ENCODE data around the gene NTNG2. TPM values are rescaled to one million over a fixed set of nuclear protein-coding genes. Genes with fewer than 3 reads are reported as not detected.
"Not testable (repeated sequence)": the region's sequence is repeated elsewhere in the genome, so short reads cannot be mapped to it uniquely, and the experiment has no call there.

Gene NTNG2
- total RNA-seq, 1 experiment from 2014 or later, result 6.0 TPM

GRCh38 chr9:132267660-132268059 lies 105.8 kb downstream of the NTNG2 start:
- Histone ChIP-seq H3K4me3 (ENCODE audit: low read length) (no peak overlapping the region), H3K9me2 (replicated peaks; ENCODE audit: low read length) (no peaks in the 10 kb centered on the region), H3F3A (ENCODE audit: low read length, unreplicated experiment) (peaks cover 30% of the 10 kb centered on the region), H3K9ac (ENCODE audit: low read length) (no peak overlapping the region), H3K79me2 (ENCODE audit: low read length) (no peaks in the 10 kb centered on the region), H3K36me3 (ENCODE audit: low read depth, low read length) (peaks cover 46% of the 10 kb centered on the region), H4K20me1 (ENCODE audit: low read length) (no peaks in the 10 kb centered on the region), H3K4me2 (ENCODE audit: low read length) (no peak overlapping the region), H2AFZ (ENCODE audit: low read length) (no peak overlapping the region), H3K27me3 (ENCODE audit: low read length) (no peaks in the 10 kb centered on the region), H3K27ac (ENCODE audit: low read length) (no peak overlapping the region), H3K4me1 (ENCODE audit: insufficient read depth, low read length) (no peaks in the 10 kb centered on the region), H3K9me3 (ENCODE audit: low read length) (peaks cover 20% of the 10 kb centered on the region; the same call in 1 of the 2 replicates)
- DNase-seq, result no peak
- intact Hi-C loops (cut with micrococcal nuclease), result no loop called here
- no peak for TF ChIP-seq CTCF (conservative IDR thresholded peaks at IDR 0.05; ENCODE audit: low read depth, low read length)
- no peak for TF ChIP-seq EZH2 (IDR thresholded peaks at IDR 0.05; ENCODE audit: low read length, unreplicated experiment)
- no peak for TF ChIP-seq EZH2phosphoT487 (IDR thresholded peaks at IDR 0.05; ENCODE audit: borderline replicate concordance, low read length)
- BruUV-seq (replicated peaks), result no TSS peak
- ATAC-seq, result no peak
- CTCF ChIA-PET, result no interaction called here
- POLR2A ChIA-PET (ENCODE audit: unreplicated experiment), result no interaction called here

DNA sequence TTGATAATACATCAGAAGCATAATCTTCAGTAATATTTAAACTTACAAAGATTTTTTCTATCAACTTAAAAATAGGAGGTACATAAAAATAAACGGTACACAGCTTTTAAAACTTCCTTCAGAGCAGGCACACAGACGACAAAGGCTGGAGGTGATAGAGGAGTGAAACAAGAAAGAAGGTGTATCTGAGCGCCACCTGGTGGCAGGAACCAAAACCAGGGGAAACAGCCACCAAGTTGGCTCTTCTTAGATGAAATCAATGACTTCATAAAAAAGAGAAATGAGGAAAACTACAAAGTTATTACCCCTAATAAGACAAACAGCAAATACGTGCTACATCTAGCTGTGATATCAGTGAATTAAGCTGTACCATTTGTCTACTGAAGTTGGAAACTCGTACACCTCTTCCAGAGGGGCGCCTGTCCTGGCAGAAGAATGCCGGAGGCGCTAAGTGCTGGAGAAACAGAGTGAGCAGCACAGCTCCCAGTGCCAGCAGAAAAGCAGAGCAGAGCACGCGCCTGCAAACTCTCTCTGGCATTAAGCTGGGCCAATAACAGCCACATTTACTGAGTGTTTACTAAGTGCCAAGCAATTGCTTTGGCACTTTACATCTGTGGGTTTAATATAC lies 107.0 kb downstream of the NTNG2 start:
- H3K9me2 ChIP-seq (replicated peaks; ENCODE audit: low read length), result no peaks in the 10 kb centered on the region
- CTCF ChIA-PET, result interaction anchor here (0.6 kb wide), 1 partner anchor 28 kb away, joined by 3 read pairs; no protein-coding TSS in a partner anchor
- no peaks in the 10 kb centered on the region for H3K79me2 ChIP-seq (ENCODE audit: low read length)
- no peak overlapping the region for H3K9ac ChIP-seq (ENCODE audit: low read length)
- peaks cover 57% of the 10 kb centered on the region for H3K36me3 ChIP-seq (ENCODE audit: low read depth, low read length)
- no peak overlapping the region for H2AFZ ChIP-seq (ENCODE audit: low read length)
- TF ChIP-seq CTCF (conservative IDR thresholded peaks at IDR 0.05; ENCODE audit: low read depth, low read length), result peak; percentile 63
- TF ChIP-seq EZH2phosphoT487 (IDR thresholded peaks at IDR 0.05; ENCODE audit: borderline replicate concordance, low read length), result no peak
- TF ChIP-seq EZH2 (IDR thresholded peaks at IDR 0.05; ENCODE audit: low read length, unreplicated experiment), result no peak
- H3F3A ChIP-seq (ENCODE audit: low read length, unreplicated experiment), result peaks cover 30% of the 10 kb centered on the region
- no peaks in the 10 kb centered on the region for H3K27me3 ChIP-seq (ENCODE audit: low read length)
- peak; percentile 28 for DNase-seq
- no peaks in the 10 kb centered on the region for H4K20me1 ChIP-seq (ENCODE audit: low read length)
- H3K4me1 ChIP-seq (ENCODE audit: insufficient read depth, low read length), result no peaks in the 10 kb centered on the region
- no TSS peak for BruUV-seq (replicated peaks)
- peaks cover 20% of the 10 kb centered on the region; the same call in 1 of the 2 replicates for H3K9me3 ChIP-seq (ENCODE audit: low read length)
- no peak for ATAC-seq
- intact Hi-C loops (cut with micrococcal nuclease), result no loop called here
- no peak overlapping the region for H3K4me2 ChIP-seq (ENCODE audit: low read length)
- POLR2A ChIA-PET (ENCODE audit: unreplicated experiment), result no interaction called here
- no peak overlapping the region for H3K4me3 ChIP-seq (ENCODE audit: low read length)
- H3K27ac ChIP-seq (ENCODE audit: low read length), result peak overlapping the region; percentile 97

DNA sequence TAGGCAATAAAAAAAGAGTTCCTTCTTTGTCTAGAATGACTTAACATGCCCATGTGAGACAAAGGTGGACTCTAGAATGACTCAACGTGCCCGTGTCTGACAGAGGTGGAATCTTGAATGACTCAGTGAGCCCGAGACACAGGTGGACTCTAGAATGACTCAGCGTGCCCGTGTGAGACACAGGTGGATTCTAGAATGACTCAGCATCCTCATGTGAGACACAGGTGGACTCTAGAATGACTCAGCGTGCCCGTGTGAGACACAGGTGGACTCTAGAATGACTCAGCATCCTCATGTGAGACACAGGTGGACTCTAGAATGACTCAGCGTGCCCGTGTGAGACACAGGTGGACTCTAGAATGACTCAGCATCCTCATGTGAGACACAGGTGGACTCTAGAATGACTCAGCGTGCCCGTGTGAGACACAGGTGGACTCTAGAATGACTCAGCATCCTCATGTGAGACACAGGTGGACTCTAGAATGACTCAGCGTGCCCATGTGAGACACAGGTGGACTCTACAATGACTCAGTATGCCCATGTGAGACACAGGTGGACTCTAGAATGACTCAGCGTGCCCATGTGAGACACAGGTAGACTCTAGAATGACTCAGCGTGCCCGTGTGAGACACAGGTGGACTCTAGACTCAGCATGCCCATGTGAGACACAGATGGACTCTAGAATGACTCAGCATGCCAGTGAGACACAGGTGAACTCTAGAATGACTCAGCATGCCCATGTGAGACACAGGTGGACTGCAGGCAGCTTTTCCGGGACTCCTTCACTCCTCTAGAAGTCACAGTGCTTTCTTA lies 108.1 kb downstream of the NTNG2 start:
- H3K79me2 ChIP-seq (ENCODE audit: low read length); intact Hi-C loops (cut with micrococcal nuclease); H4K20me1 ChIP-seq (ENCODE audit: low read length); H2AFZ ChIP-seq (ENCODE audit: low read length); H3K27me3 ChIP-seq (ENCODE audit: low read length); H3K9me2 ChIP-seq (replicated peaks; ENCODE audit: low read length); H3K4me2 ChIP-seq (ENCODE audit: low read length); BruUV-seq (replicated peaks); H3K4me3 ChIP-seq (ENCODE audit: low read length); H3K4me1 ChIP-seq (ENCODE audit: insufficient read depth, low read length); POLR2A ChIA-PET (ENCODE audit: unreplicated experiment); CTCF ChIA-PET: not testable (repeated sequence)
- peaks cover 64% of the 10 kb centered on the region for H3K36me3 ChIP-seq (ENCODE audit: low read depth, low read length)
- peak; percentile 73 for DNase-seq
- H3K9ac ChIP-seq (ENCODE audit: low read length), result peak overlapping the region; percentile 44
- H3K9me3 ChIP-seq (ENCODE audit: low read length), result peaks cover 20% of the 10 kb centered on the region; the same call in 1 of the 2 replicates
- peak overlapping the region; percentile 97 for H3K27ac ChIP-seq (ENCODE audit: low read length)
- peaks cover 30% of the 10 kb centered on the region for H3F3A ChIP-seq (ENCODE audit: low read length, unreplicated experiment)
- peak; percentile 64 for ATAC-seq
